H1 (cell line): ENCODE data around the gene TBX2. TPM values are rescaled to one million over a fixed set of nuclear protein-coding genes. Genes with fewer than 3 reads are reported as not detected.

Experiments used
- BACH1 ChIP-seq: IDR thresholded peaks from 2 replicates; pipeline ENCODE4 v1.6.1; 2012; ENCODE audit warnings: low read length, improper control_type of control experiment
- CHD2 ChIP-seq: IDR thresholded peaks from 2 replicates; pipeline ENCODE4 v1.6.1; 2012; ENCODE audit warnings: low read length, improper control_type of control experiment
- E2F6 ChIP-seq: IDR thresholded peaks from 2 replicates; pipeline ENCODE4 v1.6.1; 2012; ENCODE audit warnings: inconsistent platforms
- EP300 ChIP-seq, 2 experiments: IDR thresholded peaks; 1 replicate in 1 of 2; 2 replicates in 1 of 2; pipeline ENCODE4 v1.6.1; 2011 to 2012; ENCODE audit warnings: low read depth in 2 of 2, low read length in 2 of 2, mild to moderate bottlenecking in 2 of 2, borderline replicate concordance in 1 of 2, inconsistent platforms in 1 of 2, moderate library complexity in 1 of 2
- MAX ChIP-seq: IDR thresholded peaks from 2 replicates; pipeline ENCODE4 v1.6.1; 2012; ENCODE audit warnings: inconsistent platforms
- SIN3A ChIP-seq, 2 experiments: IDR thresholded peaks in 1 of 2; conservative IDR thresholded peaks in 1 of 2; 2 replicates each; pipeline ENCODE4 v1.6.1; 2011 to 2012; ENCODE audit warnings: low read length in 2 of 2, improper control_type of control experiment in 1 of 2, low read depth in 1 of 2, mild to moderate bottlenecking in 1 of 2
- SIX5 ChIP-seq: IDR thresholded peaks from 2 replicates; pipeline ENCODE4 v1.6.1; 2011; ENCODE audit warnings: mild to moderate bottlenecking, low read depth, low read length
- SP2 ChIP-seq: IDR thresholded peaks from 2 replicates; pipeline ENCODE4 v1.6.1; 2012; ENCODE audit warnings: mild to moderate bottlenecking, low read length, inconsistent platforms
- TAF7 ChIP-seq: optimal IDR thresholded peaks from 2 replicates; pipeline ENCODE3; 2011; ENCODE audit warnings: low read depth, mild to moderate bottlenecking, inconsistent platforms, low read length, moderate library complexity, borderline replicate concordance
- polyA plus RNA-seq, 7 experiments: library from polyadenylated mRNA; depleted of rRNA in 3 of 7; stranded (reverse) in 5 of 7; unstranded in 2 of 7; fragments of >200 nt in 5 of 7; fragments of 200-250 nt in 2 of 7; gene quantifications; 1 replicate in 5 of 7; 2 replicates in 1 of 7; 4 replicates in 1 of 7; pipeline versions ENCODE4 v1.2.1 to v1.2.3, GENCODE V29; 2011 to 2013; ENCODE audit warnings: missing spikeins in 2 of 7, mixed read lengths in 2 of 7
- total RNA-seq: library from RNA; stranded (reverse); fragmentation: NEBNext Ultra II Directional; extraction: Animal tissue kit (Norgen Biotek cat#: 25700); gene quantifications from 2 replicates; pipeline ENCODE4 v1.2.1, GENCODE V29; 2021

The TBX2 gene
- total and polyA plus RNA-seq, 2 of the 8 experiments (the other 6 are each of a cell fraction or from before 2014, with no cell fraction given), result not detected

DNA sequence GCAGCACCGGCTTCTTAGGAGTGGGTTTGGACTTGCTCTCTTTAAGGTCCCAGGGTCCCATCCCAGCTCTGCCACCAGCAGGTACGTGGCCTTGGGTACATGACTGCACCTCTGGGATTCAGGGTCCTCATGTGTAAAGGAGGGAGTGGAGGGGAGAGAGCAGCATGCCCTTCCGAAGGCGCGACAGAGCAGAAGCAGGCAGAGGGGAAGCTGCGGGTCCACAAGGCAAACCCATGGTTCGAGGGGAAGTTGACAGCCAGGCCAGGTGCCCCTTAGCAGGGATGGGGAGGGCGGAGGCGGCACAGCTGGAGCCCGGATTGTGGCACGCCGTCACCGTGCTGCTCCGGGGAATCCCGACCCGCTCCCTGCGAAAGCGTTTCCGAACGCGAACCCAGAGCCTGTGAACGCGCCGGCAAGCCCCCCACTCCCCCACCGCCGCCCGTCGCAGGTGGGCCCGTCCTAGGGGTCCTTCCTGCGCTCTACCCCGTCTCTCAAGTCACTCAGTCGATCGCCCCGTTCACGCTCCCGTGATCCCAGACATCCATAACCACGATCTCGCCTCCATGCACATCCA lies 4.1 kb upstream of the TBX2 start (continued):
- no peak for TF ChIP-seq SP2
- TF ChIP-seq MAX, result peak; percentile 35; the same call in 1 of the 2 replicates
- 0 out of 3 replicates have a peak, but pooled peaks of 1 of the 2 experiments have one; percentile 23 for TF ChIP-seq EP300 (IDR thresholded peaks at IDR 0.05; ENCODE audit: borderline replicate concordance in 1 of 2, low read depth in 2 of 2, low read length in 2 of 2)
- TF ChIP-seq SIX5, result no peak
- TF ChIP-seq BACH1, result no peak
- 0 out of 4 replicates have a peak, but pooled peaks of 1 of the 2 experiments have one; percentile 25 for TF ChIP-seq SIN3A (conservative IDR thresholded peaks at IDR 0.05 in 1 of 2, IDR thresholded peaks at IDR 0.05 in 1 of 2; ENCODE audit: low read depth in 1 of 2, low read length in 2 of 2)
- no peak for TF ChIP-seq CHD2
- 0 out of 2 replicates have a peak, but pooled peaks have one; percentile 43 for TF ChIP-seq E2F6
- no peak for TF ChIP-seq TAF7
